HG03064 (cell line): ENCODE data around the gene MYEOV.

ENCODE experiments used
- ATAC-seq: cut with Tn5 transposase; IDR thresholded peaks from one replicate; pipeline ENCODE4 v1.9.1; 2021; ENCODE audit warnings: low read depth; ENCODE audit not compliant: unreplicated experiment

MYEOV gene

GRCh38 chr11:69335007-69335780 is 41.2 kb downstream of the MYEOV start:
- ATAC-seq, result no peak

DNA sequence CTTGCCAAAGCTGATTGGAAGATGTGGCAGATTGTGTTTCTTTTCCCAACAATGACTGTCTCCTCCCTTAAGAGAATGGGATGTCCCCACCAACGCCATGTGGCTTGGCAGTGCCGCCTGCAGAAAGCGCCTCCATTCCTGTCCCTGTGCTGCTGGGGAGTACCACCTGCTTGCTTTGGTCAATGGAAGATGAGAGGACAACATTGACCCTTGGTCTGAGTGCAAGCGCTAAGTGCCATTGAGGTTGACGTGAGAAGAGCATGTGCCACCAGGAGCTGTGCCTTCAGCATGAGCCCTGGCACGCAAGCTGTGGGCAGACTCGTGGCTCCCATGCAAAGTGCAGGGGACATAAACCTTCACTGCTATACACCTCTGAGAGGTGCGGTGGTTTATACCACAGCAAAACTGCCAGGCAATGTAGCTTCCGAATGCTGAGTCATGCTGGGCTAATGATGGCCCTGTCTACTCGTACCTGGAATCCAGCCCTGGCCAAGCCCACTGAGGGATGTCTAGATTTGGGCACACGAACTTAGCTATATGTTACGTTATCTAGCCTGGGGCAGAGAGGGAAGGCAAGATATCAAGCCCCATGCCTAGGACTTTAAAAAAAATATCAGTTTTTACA is 41.9 kb downstream of the MYEOV start:
- no peak for ATAC-seq

GRCh38 chr11:69337211-69337721 is 43.3 kb downstream of the MYEOV start:
- no peak for ATAC-seq

GRCh38 chr11:69339041-69339733 is 45.2 kb downstream of the MYEOV start:
- ATAC-seq, result no peak

- ATAC-seq, result no peak
Measured at GRCh38 chr11:69339983-69340565, 46.1 kb downstream of the MYEOV start.

DNA sequence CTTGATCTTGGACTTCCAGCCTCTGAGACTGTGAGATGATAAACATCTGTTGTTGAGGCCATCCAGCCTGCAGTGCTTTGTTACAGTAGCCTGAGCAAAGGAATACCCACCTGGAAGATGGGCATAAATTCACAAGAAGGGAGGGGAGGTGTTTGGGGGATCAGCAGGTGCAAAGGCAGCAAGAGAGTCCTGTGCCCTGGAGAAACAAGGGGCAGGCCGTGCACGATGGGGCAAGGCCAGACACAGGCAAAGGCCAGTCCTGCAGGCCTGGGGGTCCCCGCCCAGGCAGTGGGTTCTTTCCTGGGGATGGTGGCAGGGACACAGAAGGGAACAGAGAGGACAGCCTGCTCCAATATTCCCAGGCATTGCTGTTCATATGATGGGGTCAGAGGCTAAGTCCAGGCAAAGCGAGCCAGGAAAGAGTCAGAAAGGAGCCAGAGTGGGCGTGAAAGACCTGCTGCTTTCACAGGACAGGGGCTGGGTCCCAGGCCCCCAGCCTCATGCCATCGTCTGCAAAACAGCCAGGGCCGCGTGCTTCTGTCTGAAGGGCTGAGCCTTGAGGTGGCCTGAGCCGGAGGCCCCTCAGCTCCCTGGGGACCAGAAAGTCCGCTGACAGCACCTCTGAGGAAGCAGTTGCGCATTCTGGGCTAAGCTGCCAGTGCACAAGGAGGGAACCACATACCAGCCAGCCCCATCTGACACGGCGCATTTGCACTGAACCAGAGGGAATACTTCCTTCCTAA is 48.8 kb downstream of the MYEOV start:
- ATAC-seq, result no peak

GRCh38 chr11:69343401-69344321 is 49.7 kb downstream of the MYEOV start:
- no peak for ATAC-seq

GRCh38 chr11:69344570-69345145 is 50.7 kb downstream of the MYEOV start:
- ATAC-seq, result no peak
